Neural progenitor cell (in vitro differentiated cells): ENCODE measurements around the gene CSRNP2. TPM values are rescaled to one million over a fixed set of nuclear protein-coding genes. Genes with fewer than 3 reads are reported as not detected.

Source experiments
- DNase-seq: peaks from one replicate; pipeline ENCODE4 v3.0.0-alpha.2; 2016; ENCODE audit warnings: low spot score
- H2AFZ ChIP-seq: fragments of 200-600 bp; sonication (generic); replicated peaks from 2 replicates; pipeline ENCODE4 v1.6.1; 2016; ENCODE audit warnings: antibody characterized with exemption
- H3F3A ChIP-seq: fragments of 200-600 bp; sonication (generic); 2 replicates; pipeline ENCODE4 v1.6.1; 2016; ENCODE audit warnings: antibody characterized with exemption, low read depth
- H3K27ac ChIP-seq: fragments of 200-600 bp; sonication (generic); 2 replicates; pipeline ENCODE4 v1.5.1; 2016; ENCODE audit warnings: mild to moderate bottlenecking
- H3K27me3 ChIP-seq: fragments of 200-600 bp; sonication (generic); 2 replicates; pipeline ENCODE4 v1.6.1; 2016; ENCODE audit warnings: mild to moderate bottlenecking, moderate library complexity
- H3K36me3 ChIP-seq: fragments of 200-600 bp; sonication (generic); 2 replicates; pipeline ENCODE4 v1.5.1; 2016
- H3K4me1 ChIP-seq: fragments of 200-600 bp; sonication (generic); 2 replicates; pipeline ENCODE4 v1.6.1; 2016; ENCODE audit warnings: mixed run types
- H3K4me2 ChIP-seq: fragments of 200-600 bp; sonication (generic); 2 replicates; pipeline ENCODE4 v1.6.1; 2016
- H3K4me3 ChIP-seq: fragments of 200-600 bp; sonication (generic); 2 replicates; pipeline ENCODE4 v1.5.1; 2016
- H3K79me2 ChIP-seq: fragments of 200-600 bp; sonication (generic); 2 replicates; pipeline ENCODE4 v1.6.1; 2016; ENCODE audit warnings: low read depth
- H3K9ac ChIP-seq: fragments of 200-600 bp; sonication (generic); 2 replicates; pipeline ENCODE4 v1.6.1; 2016
- H3K9me3 ChIP-seq: fragments of 200-600 bp; sonication (generic); 2 replicates; pipeline ENCODE4 v1.5.1; 2016; ENCODE audit warnings: low read depth
- H4K20me1 ChIP-seq: fragments of 200-600 bp; sonication (generic); 2 replicates; pipeline ENCODE4 v1.6.1; 2016; ENCODE audit warnings: low read depth
- H3K27ac Mint-ChIP-seq: 3 replicates; pipeline ENCODE4 v1.8.0; 2021; ENCODE audit warnings: mixed read lengths
- H3K27me3 Mint-ChIP-seq: 2 replicates; pipeline ENCODE4 v1.8.0; 2022; ENCODE audit warnings: low read depth, mild to moderate bottlenecking, inconsistent platforms, moderate library complexity, mixed read lengths; ENCODE audit not compliant: insufficient read depth
- H3K36me3 Mint-ChIP-seq: 3 replicates; pipeline ENCODE4 v1.8.0; 2021; ENCODE audit warnings: mixed read lengths
- H3K4me1 Mint-ChIP-seq: 3 replicates; pipeline ENCODE4 v1.8.0; 2021; ENCODE audit warnings: mixed read lengths
- H3K4me3 Mint-ChIP-seq: 3 replicates; pipeline ENCODE4 v1.8.0; 2021; ENCODE audit warnings: mild to moderate bottlenecking, moderate library complexity, mixed read lengths
- H3K9me3 Mint-ChIP-seq: 3 replicates; pipeline ENCODE4 v1.8.0; 2020; ENCODE audit warnings: mixed read lengths
- CTCF ChIP-seq: fragments of 200-600 bp; sonication (generic); IDR thresholded peaks from 2 replicates; pipeline ENCODE4 v1.5.1; 2017; ENCODE audit warnings: antibody characterized with exemption, mild to moderate bottlenecking
- EZH2 ChIP-seq: fragments of 200-600 bp; sonication (generic); IDR thresholded peaks from 2 replicates; pipeline ENCODE4 v1.6.1; 2017; ENCODE audit warnings: antibody characterized with exemption, mild to moderate bottlenecking, moderate library complexity
- EZH2phosphoT487 ChIP-seq: fragments of 200-600 bp; sonication (generic); IDR thresholded peaks from 2 replicates; pipeline ENCODE4 v1.6.1; 2017; ENCODE audit warnings: antibody characterized with exemption
- total RNA-seq: library from RNA; depleted of rRNA; stranded (reverse); fragments of >200 nt; gene quantifications from 2 replicates; pipeline ENCODE4 v1.2.3, GENCODE V29; 2015; ENCODE audit warnings: low replicate concordance

Gene CSRNP2
- total RNA-seq, 1 donor from 2014 or later, result 28.6 TPM

GRCh38 chr12:51027342-51027835 is 56.0 kb downstream of the CSRNP2 start:
- no peak for DNase-seq
- H2AFZ ChIP-seq, result no peak overlapping the region
- peaks cover 36% of the 10 kb centered on the region for H3F3A ChIP-seq
- Mint-ChIP-seq H3K9me3 (no peaks in the 10 kb centered on the region), H3K4me1 (peaks cover 38% of the 10 kb centered on the region), H3K27ac (peak overlapping the region; percentile 44), H3K4me3 (peak overlapping the region; percentile 68), H3K36me3 (no peaks in the 10 kb centered on the region), H3K27me3 (peaks cover 4% of the 10 kb centered on the region)
- no peaks in the 10 kb centered on the region for H3K27me3 ChIP-seq
- TF ChIP-seq CTCF (no peak), EZH2 (no peak), EZH2phosphoT487 (no peak)
- H3K27ac ChIP-seq, result no peak overlapping the region
- H3K9me3 ChIP-seq, result no peaks in the 10 kb centered on the region
- no peak overlapping the region for H3K4me2 ChIP-seq
- H4K20me1 ChIP-seq, result no peaks in the 10 kb centered on the region
- H3K9ac ChIP-seq, result no peak overlapping the region
- H3K4me1 ChIP-seq, result peaks cover 25% of the 10 kb centered on the region
- no peaks in the 10 kb centered on the region for H3K36me3 ChIP-seq
- H3K79me2 ChIP-seq, result peaks cover 31% of the 10 kb centered on the region
- H3K4me3 ChIP-seq, result no peak overlapping the region

GRCh38 chr12:51025836-51026638 is 57.4 kb downstream of the CSRNP2 start, which contains the start of gene SLC11A2:
TSS of gene SLC11A2 (minus strand) at chr12:51026384. CDS start at chr12:51010728, 15,656 bp downstream.
- DNase-seq, result peak; percentile 98
- H3K27me3 Mint-ChIP-seq, result peaks cover 4% of the 10 kb centered on the region

GRCh38 chr12:51025338-51025835 is 58.0 kb downstream of the CSRNP2 start:
- Mint-ChIP-seq H3K27me3 (peaks cover 4% of the 10 kb centered on the region), H3K4me1 (peaks cover 42% of the 10 kb centered on the region), H3K27ac (peak overlapping the region; percentile 94), H3K36me3 (no peaks in the 10 kb centered on the region), H3K4me3 (peak overlapping the region; percentile 94), H3K9me3 (no peaks in the 10 kb centered on the region)
- Histone ChIP-seq H2AFZ (peak overlapping the region; percentile 12), H3K4me2 (peak overlapping the region; percentile 83), H3K27ac (peak overlapping the region; percentile 87), H3K9ac (no peak overlapping the region), H3K36me3 (no peaks in the 10 kb centered on the region), H4K20me1 (peaks cover 9% of the 10 kb centered on the region), H3K27me3 (no peaks in the 10 kb centered on the region), H3K9me3 (no peaks in the 10 kb centered on the region), H3F3A (peaks cover 36% of the 10 kb centered on the region), H3K4me1 (peaks cover 29% of the 10 kb centered on the region), H3K4me3 (peak overlapping the region; percentile 56), H3K79me2 (peaks cover 51% of the 10 kb centered on the region)
- no peak for TF ChIP-seq EZH2phosphoT487
- TF ChIP-seq CTCF, result no peak
- TF ChIP-seq EZH2, result no peak
- DNase-seq, result no peak

More at GRCh38 chr12:51025836-51026638, 57.4 kb downstream of the CSRNP2 start, which contains the start of gene SLC11A2:
- Mint-ChIP-seq H3K9me3 (no peaks in the 10 kb centered on the region), H3K4me1 (peaks cover 40% of the 10 kb centered on the region), H3K4me3 (peak within 1 kb of the TSS; percentile 94), H3K27ac (peak within 1 kb of the TSS; percentile 98), H3K36me3 (no peaks in the 10 kb centered on the region)
- H4K20me1 ChIP-seq, result peaks cover 2% of the 10 kb centered on the region
- H3K27ac ChIP-seq, result peak within 1 kb of the TSS; percentile 87
- H3K9ac ChIP-seq, result no peak within 1 kb of the TSS
- peak within 1 kb of the TSS; percentile 83 for H3K4me2 ChIP-seq
- peaks cover 25% of the 10 kb centered on the region for H3K4me1 ChIP-seq
- H3F3A ChIP-seq, result peaks cover 36% of the 10 kb centered on the region
- peak within 1 kb of the TSS; percentile 56 for H3K4me3 ChIP-seq
- TF ChIP-seq EZH2 (no peak), CTCF (peak; percentile 10)
- H3K79me2 ChIP-seq, result peaks cover 45% of the 10 kb centered on the region
- H3K36me3 ChIP-seq, result no peaks in the 10 kb centered on the region
- no peaks in the 10 kb centered on the region for H3K9me3 ChIP-seq
- peak within 1 kb of the TSS; percentile 79 for H2AFZ ChIP-seq
- no peaks in the 10 kb centered on the region for H3K27me3 ChIP-seq
